SJCRH30 (cell line): ENCODE results near the gene HOXA9. TPM values are rescaled to one million over a fixed set of nuclear protein-coding genes. Genes with fewer than 3 reads are reported as not detected.

ENCODE experiments used
- DNase-seq, 2 experiments: peaks; one replicate each; pipeline ENCODE4 v3.0.0-alpha.2; 2015 to 2020
- H3K27ac ChIP-seq: fragments of 250-450 bp; sonication (Bioruptor Pico); 2 replicates; pipeline ENCODE4 v1.5.1; 2020; ENCODE audit warnings: mild to moderate bottlenecking, moderate library complexity
- H3K27me3 ChIP-seq: fragments of 250-450 bp; sonication (Bioruptor Pico); 2 replicates; pipeline ENCODE4 v1.5.1; 2020; ENCODE audit warnings: mild to moderate bottlenecking, moderate library complexity
- H3K36me3 ChIP-seq: fragments of 250-450 bp; sonication (Bioruptor Pico); 2 replicates; pipeline ENCODE4 v1.5.1; 2020; ENCODE audit warnings: mild to moderate bottlenecking, moderate library complexity
- H3K4me1 ChIP-seq: fragments of 250-450 bp; sonication (Bioruptor Pico); 2 replicates; pipeline ENCODE4 v1.5.1; 2020; ENCODE audit warnings: mild to moderate bottlenecking, moderate library complexity
- H3K4me3 ChIP-seq: fragments of 250-450 bp; sonication (Bioruptor Pico); 2 replicates; pipeline ENCODE4 v1.5.1; 2020; ENCODE audit warnings: mild to moderate bottlenecking, moderate library complexity
- H3K9me3 ChIP-seq: fragments of 250-450 bp; sonication (Bioruptor Pico); replicated peaks from 2 replicates; pipeline ENCODE4 v1.5.1; 2020; ENCODE audit warnings: mild to moderate bottlenecking, moderate library complexity
- total RNA-seq: library from RNA; depleted of rRNA; stranded (reverse); fragments of >200 nt; shearing (Covaris generic); gene quantifications from 2 replicates; pipeline ENCODE4 v1.2.3, GENCODE V29; 2014

HOXA9 gene
- total RNA-seq, 1 experiment from 2014 or later = 0.30 TPM

DNA sequence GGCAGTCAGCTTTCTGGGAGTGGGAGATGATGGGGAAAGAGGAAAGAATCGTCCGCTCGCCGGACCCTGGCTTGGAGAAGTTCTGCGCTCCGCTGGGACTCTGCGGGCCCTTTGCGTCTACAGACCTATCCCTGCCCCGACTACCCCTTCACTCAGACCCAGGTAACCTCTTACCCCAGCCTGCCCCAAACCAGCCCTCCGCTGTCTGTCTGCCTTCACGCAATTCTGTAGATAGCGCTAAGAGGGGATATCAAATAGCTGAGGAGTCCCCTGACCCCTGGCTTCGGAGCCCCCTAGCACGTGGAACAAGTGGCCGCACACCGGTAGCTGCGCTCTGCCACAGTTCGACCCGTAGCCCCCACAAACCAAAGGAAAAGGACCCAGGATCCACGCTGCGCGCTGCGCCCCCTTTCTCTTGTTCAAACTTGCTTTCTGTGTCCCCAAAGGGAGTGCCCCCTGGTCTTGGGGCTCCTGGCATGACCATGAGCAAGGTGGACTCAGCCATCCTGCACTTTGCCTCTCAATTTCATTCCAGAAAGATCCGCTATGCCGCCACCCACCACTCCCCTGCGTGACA is 41.8 kb downstream of the HOXA9 start:
- H3K9me3 ChIP-seq = no peaks in the 10 kb centered on the region

DNA sequence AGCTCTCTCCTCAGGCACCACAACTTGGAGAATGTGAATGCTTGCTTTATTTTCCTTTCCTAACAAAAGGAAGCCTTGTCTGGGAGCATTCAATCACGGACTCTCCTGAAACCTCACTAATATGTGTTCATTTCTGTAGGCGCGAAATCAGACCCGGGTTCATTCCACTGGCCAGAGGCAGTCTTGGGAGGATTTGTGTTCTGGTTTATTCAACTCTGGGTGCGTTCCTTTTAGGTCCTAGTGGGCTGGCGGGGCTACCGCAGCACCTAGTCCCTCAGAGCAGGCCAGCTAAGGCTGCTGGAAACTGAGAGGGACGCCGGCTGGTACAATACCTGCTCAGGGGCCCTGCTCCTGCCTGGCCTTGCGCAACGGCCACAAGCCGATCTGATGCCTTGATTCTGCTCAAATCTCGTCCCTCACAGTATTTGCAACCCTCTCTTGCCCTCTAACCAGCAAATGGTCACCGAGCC is 42.3 kb downstream of the HOXA9 start:
- Histone ChIP-seq H3K27ac (peak overlapping the region; percentile 6; the same call in 1 of the 2 replicates), H3K27me3 (no peaks in the 10 kb centered on the region), H3K9me3 (no peaks in the 10 kb centered on the region), H3K4me1 (peaks cover 8% of the 10 kb centered on the region), H3K36me3 (no peaks in the 10 kb centered on the region), H3K4me3 (no peak overlapping the region)
- DNase-seq = peak; percentile 54 to 77

More for the DNA sequence above, 41.8 kb downstream of the HOXA9 start:
- Histone ChIP-seq H3K27me3 (no peaks in the 10 kb centered on the region), H3K4me3 (no peak overlapping the region), H3K27ac (peak overlapping the region; percentile 6; the same call in 1 of the 2 replicates), H3K4me1 (peaks cover 13% of the 10 kb centered on the region), H3K36me3 (no peaks in the 10 kb centered on the region)
- DNase-seq = no peak

DNA sequence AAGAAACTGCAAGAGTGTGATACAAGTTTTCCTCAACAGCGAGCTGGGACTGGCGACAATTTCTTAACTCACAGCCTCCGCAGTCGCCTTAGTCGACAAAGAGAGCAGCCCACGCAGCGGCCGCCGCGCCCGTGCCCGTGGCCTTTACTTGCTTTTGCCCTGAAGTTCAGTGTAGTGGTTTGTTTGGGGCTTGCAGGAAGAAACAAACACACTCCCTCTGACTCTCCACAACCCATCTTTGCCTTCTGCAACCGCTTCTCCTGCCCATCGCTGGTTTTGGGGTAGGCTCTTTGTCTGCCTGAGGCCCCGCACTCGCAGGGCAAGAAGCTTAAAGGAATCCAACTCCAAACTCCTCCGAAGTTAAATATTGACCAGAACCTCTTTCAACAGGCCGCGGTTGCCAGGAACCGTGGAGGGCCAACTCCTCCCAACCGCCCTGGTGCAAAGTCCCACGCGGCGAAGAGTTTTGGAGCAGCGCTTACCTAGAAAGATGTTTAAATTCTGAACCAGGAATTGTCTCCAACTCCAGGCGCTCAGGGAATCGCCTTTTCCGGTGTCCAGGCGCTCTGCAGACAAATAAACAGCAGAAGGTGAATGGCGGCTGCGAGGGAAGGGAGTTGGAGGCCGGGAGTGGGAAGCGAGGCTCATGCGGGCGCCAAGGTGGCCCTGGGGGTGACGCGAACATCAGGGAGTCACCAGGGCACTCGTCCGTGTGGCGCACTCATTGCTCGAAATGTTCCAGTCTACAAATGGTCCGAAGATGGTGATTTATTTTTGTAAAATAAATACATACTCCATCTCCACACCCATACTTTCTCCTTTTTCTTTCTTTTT is 43.0 kb downstream of the HOXA9 start:
- no peaks in the 10 kb centered on the region for H3K36me3 ChIP-seq
- no peaks in the 10 kb centered on the region for H3K27me3 ChIP-seq
- no peaks in the 10 kb centered on the region for H3K9me3 ChIP-seq
- DNase-seq = no peak
- H3K4me1 ChIP-seq = 0 out of 2 replicates have a peak, but pooled peaks cover under 1% of the 10 kb centered on the region
- no peak overlapping the region for H3K4me3 ChIP-seq
- peak overlapping the region; percentile 6; the same call in 1 of the 2 replicates for H3K27ac ChIP-seq

DNA sequence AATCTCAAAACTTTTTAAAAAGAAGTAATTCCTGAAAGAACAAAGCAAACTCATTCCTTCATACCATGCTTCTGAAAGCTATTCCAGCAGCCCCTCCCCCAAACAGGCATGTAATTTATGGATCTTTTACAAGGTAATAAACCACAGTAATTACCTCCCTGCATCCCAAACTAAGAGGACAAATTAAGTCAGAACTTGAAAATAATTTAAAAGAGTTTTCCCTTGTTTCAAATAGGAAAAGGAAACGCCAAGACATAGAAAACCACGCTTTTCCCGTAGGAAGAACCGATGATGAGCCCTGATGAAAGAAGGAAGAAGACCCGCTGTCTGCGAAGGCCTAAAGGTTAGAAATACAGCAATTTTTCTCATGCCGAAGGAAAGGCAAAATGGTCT is 43.7 kb downstream of the HOXA9 start:
- H3K36me3 ChIP-seq = no peaks in the 10 kb centered on the region
- no peaks in the 10 kb centered on the region for H3K4me1 ChIP-seq
- H3K4me3 ChIP-seq = no peak overlapping the region
- no peaks in the 10 kb centered on the region for H3K27me3 ChIP-seq
- no peak overlapping the region for H3K27ac ChIP-seq
- DNase-seq = no peak
- H3K9me3 ChIP-seq = no peaks in the 10 kb centered on the region

DNA sequence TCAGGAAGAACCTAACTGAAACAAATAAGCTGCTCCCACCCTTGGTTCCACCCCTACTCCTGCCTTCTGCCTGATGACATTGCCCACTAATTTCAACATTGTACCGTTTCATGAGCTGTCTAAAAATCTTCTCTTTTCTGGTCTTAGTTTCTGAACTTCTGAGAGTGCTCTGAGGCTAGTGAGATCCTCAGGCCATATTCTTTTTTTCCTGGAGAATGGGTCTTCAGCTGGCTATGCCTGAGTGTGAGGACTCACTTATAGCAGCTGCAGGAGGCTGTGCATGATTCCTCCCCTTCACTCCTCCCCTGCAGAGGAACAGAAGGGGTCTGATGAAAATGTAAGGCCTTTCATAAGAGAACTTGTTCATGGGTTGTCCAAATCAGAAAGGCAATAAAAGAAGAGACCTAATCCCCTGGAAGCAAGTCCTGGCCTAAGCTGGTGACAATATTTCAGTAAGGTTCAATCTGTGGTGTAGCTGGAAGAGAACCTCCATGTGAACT is 45.9 kb downstream of the HOXA9 start:
- no peaks in the 10 kb centered on the region for H3K36me3 ChIP-seq
- no peaks in the 10 kb centered on the region for H3K9me3 ChIP-seq
- H3K27me3 ChIP-seq = no peaks in the 10 kb centered on the region
- H3K27ac ChIP-seq = no peak overlapping the region
- H3K4me3 ChIP-seq = no peak overlapping the region
- no peak for DNase-seq
- H3K4me1 ChIP-seq = no peaks in the 10 kb centered on the region

DNA sequence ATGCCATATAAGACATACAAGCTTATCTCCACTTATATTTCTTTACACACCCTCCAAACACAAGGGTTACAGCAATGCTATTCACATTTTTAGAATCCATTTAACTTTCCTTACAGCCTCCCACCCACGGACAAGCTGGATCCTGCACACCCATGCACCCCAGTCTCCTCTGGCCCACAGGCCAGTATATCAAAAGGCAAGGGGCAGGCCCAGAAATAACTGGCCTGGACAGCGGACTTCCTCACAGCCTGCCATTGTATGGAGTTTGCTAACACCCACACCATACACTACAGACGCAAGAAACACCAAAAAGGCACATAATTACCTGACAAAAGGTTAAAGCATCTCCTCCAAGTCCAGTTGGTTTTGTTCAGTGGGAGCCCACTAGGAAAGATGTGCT is 46.8 kb downstream of the HOXA9 start:
- no peak for DNase-seq
- Histone ChIP-seq H3K4me1 (no peaks in the 10 kb centered on the region), H3K36me3 (no peaks in the 10 kb centered on the region), H3K9me3 (no peaks in the 10 kb centered on the region), H3K27ac (no peak overlapping the region), H3K27me3 (no peaks in the 10 kb centered on the region), H3K4me3 (no peak overlapping the region)

DNA sequence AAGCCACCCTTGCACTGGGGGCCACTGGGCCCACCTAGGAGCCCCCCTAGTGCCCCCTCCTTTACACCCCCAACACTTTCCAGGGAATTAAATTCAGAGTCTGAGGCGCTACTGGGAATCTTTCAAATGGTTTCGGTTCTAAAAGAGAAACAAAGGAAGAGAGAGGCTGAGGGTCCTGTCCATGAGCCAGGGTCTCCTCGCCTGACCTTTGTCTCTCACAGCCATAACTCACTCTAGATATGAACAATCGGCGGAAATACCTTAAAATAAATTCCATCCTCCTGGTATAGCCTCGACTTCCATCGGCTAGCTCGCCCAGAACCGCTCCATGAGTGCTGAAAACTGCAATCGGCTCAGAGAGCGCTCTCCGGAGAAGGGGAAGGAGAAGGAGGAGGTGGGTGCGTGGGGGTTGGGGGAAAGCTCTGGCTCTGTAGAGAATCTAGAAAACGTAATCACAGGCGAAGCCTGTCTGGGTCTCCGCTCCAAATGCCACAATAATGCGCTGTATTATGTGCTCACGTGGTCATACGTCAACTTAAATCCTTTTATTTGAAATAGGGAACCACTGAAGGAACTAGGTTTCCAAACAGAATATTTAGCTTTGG is 47.3 kb downstream of the HOXA9 start:
- no peak overlapping the region for H3K27ac ChIP-seq
- DNase-seq = no peak
- H3K4me3 ChIP-seq = no peak overlapping the region
- no peaks in the 10 kb centered on the region for H3K4me1 ChIP-seq
- no peaks in the 10 kb centered on the region for H3K36me3 ChIP-seq
- no peaks in the 10 kb centered on the region for H3K9me3 ChIP-seq
- no peaks in the 10 kb centered on the region for H3K27me3 ChIP-seq

DNA sequence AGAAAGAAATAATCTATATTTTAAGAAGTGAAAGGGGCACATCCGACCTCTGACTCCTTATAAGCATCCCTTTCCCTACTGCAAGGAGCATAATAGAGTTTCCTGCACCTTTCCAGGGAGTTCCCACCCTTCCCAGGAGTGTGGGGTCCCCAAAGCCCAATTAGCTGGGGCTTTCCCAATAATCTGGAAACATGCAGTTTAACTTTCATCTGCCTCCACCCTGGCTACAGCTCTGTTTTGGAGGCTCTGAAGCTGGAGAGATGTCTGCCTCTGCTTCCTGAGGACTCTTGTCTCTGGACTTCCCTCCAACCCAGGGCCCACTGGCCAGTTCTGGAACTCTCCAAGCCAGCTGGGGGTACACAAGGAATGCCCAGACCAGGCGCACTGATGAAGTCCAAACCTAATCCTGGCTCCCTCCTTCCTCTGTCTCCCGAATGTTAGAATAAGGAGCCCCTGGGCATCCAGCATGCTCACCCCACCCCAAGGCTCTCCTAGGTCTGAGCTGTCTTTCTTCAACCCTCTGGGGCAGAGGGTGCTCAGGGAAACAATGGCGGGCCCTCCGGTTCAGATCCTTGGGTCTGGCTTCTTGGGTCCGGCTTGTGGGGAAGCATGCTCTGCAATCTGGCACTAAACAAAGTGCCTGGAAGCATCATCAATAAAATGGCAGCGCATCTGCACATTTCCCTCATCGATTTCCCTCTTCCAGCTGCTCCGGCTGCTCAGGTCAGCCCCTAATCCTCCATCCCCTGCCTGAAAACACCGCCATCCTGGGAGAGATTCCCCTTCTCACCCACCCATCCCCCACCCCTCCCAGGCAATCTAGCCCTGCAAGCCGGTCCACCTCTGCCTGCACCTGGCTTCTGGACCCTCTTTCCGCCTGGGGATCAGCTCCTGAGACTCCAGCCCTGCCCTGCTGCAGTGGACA is 48.1 kb downstream of the HOXA9 start:
- no peaks in the 10 kb centered on the region for H3K36me3 ChIP-seq
- H3K27ac ChIP-seq = no peak overlapping the region
- no peaks in the 10 kb centered on the region for H3K27me3 ChIP-seq
- no peaks in the 10 kb centered on the region for H3K9me3 ChIP-seq
- H3K4me3 ChIP-seq = no peak overlapping the region
- H3K4me1 ChIP-seq = no peaks in the 10 kb centered on the region
- DNase-seq = no peak

DNA sequence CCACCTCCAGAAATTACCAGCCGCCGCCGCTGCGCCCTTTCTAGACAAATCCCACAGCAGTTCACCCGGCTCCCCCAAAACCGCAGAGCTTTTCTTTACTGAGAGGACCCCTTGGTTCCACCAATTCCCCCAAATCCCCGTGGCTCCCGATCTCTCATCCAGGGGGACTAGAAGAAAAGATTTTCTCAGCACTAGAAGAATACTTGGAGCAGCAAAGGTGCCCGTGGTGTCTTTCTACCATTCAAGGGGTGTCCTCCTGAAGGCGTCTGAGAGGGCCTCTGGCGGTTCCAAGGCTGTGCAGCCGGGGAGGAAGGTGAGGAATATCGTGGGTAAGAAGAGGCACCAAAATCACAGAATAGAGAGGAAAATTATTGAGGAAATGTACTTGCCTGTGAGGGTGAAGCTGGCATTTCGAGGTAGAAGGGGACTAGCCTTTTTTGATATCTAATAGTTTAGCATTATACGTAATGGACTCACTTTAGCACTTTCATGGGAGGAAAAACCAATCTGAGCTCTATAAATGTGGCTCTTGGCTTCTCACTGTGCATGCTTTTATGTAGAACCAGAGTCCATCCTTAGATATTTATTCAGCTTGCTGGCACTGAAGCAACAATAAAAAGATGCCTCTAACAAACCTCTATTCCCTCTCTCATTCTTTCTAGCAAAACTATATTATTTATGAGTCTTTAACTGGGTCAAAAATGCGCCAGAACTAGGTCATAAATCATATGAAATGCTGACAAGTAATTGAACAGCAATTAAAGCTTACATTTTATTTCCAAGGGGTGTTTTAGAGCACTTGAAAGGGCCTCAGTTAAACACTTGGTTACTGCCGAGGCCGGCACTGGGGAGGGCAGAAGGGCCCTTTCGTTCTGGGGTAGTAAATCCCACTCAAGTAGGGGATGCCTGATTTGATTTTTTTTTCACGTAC is 49.0 kb downstream of the HOXA9 start:
- H3K27ac ChIP-seq = no peak overlapping the region
- no peaks in the 10 kb centered on the region for H3K9me3 ChIP-seq
- H3K4me1 ChIP-seq = peaks cover 9% of the 10 kb centered on the region
- H3K36me3 ChIP-seq = no peaks in the 10 kb centered on the region
- no peak overlapping the region for H3K4me3 ChIP-seq
- H3K27me3 ChIP-seq = no peaks in the 10 kb centered on the region
- DNase-seq = no peak

DNA sequence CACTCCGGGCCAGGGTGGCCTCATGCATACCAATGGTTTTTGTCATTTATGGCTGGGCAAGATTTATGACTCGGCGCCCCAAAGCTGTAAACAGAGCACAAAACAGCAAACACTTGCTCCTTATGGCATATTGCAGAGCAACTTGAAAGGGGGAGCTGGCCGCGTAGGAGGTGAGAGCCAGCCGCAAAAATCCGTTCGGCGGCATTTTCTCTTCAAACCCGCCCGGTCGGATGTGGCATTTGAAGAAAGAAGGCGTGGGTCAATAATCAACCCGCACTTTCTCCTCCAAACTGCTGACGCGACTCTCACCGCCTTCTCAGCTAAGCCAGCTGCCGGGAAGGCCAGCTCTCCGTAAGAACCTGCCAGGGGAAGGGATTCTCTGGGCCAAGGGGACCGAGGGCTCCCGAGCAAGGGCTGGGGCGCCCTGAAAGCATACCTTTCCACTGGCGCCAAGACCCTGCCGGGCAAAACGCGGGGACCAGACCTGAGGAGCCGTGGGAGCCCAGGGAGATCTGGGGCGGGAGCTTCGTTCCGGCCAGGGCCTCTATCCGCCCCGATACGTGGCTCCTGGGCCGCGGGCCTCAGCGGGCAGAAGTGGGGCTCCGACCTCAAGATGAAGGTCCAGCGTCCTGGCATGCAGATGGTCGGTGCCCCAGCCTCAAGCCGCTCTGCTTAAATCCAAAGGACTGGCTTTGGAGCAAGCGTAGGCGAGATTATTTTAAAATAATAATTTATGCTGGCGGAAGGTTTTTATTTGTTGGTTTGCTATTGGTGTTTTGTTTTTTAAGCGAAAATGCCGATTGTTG is 49.9 kb downstream of the HOXA9 start:
- Histone ChIP-seq H3K4me3 (no peak overlapping the region), H3K27me3 (no peaks in the 10 kb centered on the region), H3K9me3 (no peaks in the 10 kb centered on the region), H3K4me1 (peaks cover 17% of the 10 kb centered on the region), H3K36me3 (0 out of 2 replicates have a peak, but pooled peaks cover 3% of the 10 kb centered on the region), H3K27ac (no peak overlapping the region)
- DNase-seq = no peak

DNA sequence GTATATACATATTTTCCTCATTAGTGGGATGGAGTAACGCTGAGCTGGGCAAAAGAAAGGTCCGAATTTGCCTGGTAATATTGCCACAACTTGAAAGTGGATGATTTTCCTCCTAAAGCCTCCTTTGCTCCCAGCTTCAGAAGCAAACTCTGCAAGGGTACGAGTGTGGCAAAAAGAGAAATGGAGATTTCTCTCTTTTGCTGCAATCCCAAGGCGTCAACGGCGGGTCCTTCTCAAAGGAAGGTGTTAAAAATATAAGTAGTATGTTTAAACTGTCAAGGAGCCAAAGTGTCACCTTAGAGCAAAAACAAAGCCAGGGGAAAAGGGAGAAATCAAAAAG is 50.5 kb downstream of the HOXA9 start:
- H3K27me3 ChIP-seq = no peaks in the 10 kb centered on the region
- H3K36me3 ChIP-seq = peaks cover 5% of the 10 kb centered on the region; the same call in 1 of the 2 replicates
- H3K27ac ChIP-seq = no peak overlapping the region
- no peak for DNase-seq
- no peaks in the 10 kb centered on the region for H3K9me3 ChIP-seq
- peaks cover 17% of the 10 kb centered on the region for H3K4me1 ChIP-seq
- no peak overlapping the region for H3K4me3 ChIP-seq

DNA sequence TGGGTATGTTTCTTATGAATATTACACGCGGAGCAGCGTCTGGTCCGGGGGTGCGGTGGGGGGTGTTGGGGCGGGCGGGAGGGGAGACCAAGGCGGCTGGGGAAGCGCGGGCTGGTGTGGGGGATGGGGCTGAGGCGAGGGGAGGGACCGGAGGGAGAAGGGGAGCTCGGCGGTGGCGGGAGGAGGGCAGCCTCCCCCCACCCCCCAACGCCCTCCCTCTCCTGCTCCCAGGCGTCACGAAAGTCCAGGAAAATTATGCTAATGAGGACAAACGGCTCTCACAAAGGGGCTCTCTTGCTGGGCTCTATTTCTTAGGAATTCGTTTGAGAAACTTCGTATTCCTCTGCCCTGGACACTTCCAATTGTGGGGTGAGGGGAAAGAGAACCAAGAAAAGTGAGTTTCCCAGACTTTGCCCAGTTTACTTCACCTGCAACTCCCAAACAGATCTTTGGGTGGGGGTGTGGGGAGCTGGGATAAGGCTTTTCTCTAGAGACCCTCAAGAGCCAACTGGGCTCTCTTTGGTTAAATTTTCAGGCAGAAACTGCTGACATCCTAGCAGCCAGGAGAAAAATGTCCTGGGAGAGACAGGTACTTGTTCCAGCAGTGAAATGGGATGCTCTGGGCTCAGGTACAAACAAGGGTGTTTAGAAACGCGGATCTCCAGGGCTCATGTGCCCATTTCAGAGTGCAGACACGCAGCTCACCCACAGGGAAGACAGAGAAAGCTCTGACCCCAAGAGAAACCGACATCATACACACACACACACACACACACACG is 51.2 kb downstream of the HOXA9 start:
- H3K4me1 ChIP-seq = peaks cover 17% of the 10 kb centered on the region
- peaks cover 11% of the 10 kb centered on the region for H3K36me3 ChIP-seq
- H3K27ac ChIP-seq = peak overlapping the region; percentile 61
- DNase-seq = peak; percentile 77 to 81
- no peaks in the 10 kb centered on the region for H3K9me3 ChIP-seq
- no peaks in the 10 kb centered on the region for H3K27me3 ChIP-seq
- peak overlapping the region; percentile 99 for H3K4me3 ChIP-seq
